Measurements from ENCODE around the gene SEC16B.
A peak's percentile ranks its signal among the peaks of the same experiment; 100 is the strongest.

SEC16B gene

DNA sequence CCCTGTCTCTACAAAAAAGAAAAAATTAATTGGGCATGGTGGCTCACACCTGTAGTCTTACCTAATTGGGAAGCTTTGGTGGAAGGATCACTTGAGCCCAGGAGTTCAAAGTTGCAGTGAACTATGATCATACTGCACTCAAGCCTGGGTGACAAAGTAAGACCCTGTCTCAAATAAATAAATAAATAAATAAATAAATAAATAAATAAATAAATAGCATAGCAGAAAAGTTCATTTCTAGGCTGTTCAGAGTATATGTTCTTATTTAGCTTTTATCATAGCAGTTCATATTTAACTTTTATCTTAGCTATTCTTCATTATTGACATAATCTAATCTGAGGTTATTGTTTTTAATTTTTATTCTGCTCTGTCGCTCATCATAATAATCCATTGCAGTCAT, 8.7 kb upstream of the SEC16B start:
- no peak for DNase-seq

DNA sequence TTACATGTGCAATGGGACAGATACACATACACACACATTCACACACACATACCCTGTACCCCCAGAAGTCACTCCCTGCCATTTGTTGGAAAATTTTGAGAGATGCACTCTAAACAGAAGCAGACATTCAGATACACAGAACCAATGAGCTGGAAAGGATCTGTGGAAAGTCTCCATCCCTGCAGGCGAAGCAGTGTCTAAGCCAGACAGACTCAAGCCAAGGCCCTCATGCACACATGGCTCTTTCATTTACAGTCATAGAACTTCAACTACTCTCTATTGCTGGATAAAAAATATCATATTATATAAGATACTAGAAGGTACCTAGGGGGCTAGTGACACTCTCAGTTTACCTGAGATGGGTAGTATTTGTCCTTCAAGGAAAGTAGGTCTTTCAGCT, 7.3 kb upstream of the SEC16B start:
- no peak for DNase-seq

DNA sequence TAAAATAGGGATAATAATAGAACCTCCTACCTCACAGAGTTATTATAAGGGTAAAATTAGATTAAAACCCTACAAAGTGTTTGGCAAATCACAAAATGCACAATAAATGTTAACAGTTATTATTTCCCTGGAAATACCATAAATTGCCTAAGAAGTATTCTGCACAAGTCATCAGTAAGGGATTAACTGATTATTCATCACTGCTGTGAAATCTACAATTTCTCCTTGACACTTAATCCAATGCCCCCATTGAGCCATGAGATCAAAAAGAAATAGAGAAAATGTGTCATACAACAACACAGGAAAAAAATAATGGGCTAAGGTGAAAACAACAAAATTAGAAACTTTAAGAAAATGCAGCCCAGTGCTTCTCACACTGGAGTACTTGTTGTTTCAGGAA, 6.7 kb upstream of the SEC16B start:
- no peak for DNase-seq

DNA sequence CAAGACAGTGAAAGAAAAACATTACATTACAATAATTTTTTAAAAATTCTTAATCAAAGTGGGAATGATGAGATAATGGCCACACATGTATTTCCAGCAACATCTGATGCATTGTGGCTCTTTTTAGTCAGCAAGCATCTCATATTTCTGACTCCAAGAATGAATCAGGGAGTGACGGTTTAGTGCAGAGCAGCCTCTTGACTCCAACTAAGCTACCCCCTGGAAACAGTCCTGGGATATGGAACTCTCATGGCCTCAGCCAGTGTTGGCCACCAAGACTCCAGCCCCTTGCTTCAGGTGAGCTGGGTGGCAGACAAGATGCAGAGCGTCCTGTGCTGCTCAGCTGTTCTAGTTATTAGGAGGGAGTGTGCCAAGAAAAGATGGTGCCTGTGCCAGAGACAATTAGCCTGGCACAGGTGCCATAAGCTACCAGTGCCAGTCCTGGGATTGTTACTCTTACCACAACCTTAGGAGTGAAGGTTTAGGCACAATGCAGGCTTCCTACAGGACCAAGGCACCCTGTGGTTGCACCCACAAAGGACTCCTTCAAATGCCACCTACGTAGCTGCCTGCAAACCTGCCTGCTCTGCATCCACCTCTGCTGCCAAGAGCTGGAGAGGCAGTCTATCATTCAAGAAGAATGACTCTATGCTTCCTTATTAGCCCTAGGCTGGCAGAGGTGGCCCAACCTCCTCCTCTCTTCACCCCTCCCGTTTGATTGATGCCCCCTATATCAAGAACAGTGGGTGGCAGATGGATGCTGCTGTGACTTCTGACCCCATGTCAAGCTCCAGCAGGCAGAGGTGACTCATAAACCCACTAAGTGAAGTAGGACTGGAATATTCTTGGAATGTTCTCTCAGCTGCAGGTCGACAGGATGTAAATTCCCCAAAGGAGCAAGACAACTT, 6.0 kb upstream of the SEC16B start:
- DNase-seq = no peak

DNA sequence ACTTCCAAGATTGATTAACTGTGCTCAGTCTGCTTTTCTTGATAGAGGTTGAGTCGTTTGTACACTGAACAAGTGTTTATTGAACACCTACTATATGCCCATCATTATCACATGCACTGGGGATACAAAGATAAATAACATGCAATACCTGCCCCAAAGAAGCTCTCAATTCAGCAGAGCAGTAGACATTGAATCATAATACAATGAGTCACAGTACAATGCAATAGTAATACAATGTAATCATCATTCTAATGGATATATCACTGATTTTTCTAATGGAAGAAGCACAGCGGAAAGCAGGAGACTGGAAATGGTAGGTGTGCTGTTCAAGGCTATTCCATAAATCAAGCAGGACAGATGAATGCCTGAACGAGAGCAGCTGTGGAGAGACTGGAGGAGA, 3.7 kb upstream of the SEC16B start:
- DNase-seq = no peak

DNA sequence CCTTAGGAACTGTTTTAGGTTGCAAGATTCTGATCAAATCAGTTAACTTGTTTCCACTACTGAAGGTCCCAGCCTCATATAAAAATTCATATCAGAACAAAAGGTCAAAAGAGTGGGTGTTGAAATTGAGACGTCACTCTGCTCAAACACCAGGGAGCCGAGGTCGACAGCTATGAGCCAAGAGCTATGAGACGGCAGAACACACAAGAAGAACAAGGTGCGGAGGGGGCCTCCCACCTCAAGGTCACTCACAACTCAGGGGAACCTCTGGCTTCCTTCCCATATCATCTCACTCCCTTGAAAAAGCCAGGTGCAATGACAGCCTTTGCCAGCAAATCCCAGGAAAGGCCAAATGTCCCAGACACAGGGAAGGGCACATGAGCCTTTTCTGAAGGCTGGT, 749 bp downstream of the SEC16B start:
- no peak for DNase-seq

DNA sequence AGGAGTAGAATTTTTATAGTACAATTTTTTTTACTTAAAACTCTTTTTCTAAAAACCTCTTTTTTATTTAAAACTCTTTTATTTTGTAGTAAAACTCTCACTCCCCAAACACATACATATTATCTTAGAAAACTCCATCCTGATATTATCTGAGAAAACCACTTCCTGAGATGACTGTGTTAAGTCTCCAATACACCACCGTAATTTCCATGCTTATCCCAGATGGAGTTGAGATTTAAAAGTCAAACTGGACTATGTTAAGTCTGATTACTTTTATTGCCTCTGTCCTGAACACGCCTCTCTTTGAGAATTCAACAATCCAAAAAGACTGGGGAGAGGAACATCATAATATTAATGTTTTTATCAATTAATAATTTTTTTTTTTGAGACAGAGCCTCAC, 3.7 kb downstream of the SEC16B start:
- DNase-seq = no peak

DNA sequence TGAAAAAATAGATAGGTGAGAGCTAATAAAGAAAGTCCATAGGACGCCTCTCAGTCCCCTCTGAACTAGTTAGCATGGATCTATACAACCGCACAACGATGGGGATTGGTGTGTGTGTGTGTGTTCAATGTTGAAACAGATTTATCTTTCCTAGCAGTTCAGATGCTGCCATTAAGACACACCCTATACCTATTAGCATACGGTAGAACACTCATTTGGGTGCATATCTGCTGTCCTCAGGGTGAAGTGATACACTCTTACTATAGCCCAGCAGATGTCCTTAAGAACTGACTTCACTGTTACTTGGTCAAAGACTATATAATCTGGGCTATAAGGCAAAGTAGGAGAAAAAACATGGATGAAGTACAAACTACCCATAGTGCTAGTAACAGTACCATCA, 4.6 kb downstream of the SEC16B start:
- no peak for DNase-seq

DNA sequence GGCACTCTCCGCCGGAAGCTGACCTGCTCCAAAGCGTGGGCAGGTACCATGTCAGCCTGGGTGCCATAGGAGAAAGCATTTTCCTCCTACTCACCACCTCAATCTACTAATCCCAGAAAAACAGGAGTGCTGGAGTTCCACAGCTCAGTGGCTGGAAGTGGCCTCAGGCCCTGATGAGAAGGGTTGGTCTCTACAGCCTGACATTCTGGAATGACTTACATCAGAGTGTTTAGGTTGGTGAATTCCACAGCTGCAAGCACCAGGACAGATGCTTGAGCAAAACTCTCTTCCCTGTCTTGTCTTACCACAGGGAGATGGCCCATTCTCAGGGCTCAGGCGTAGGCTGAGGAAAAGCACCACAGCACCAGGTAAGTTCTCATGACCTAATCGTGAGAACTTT, 5.5 kb downstream of the SEC16B start:
- DNase-seq = no peak

DNA sequence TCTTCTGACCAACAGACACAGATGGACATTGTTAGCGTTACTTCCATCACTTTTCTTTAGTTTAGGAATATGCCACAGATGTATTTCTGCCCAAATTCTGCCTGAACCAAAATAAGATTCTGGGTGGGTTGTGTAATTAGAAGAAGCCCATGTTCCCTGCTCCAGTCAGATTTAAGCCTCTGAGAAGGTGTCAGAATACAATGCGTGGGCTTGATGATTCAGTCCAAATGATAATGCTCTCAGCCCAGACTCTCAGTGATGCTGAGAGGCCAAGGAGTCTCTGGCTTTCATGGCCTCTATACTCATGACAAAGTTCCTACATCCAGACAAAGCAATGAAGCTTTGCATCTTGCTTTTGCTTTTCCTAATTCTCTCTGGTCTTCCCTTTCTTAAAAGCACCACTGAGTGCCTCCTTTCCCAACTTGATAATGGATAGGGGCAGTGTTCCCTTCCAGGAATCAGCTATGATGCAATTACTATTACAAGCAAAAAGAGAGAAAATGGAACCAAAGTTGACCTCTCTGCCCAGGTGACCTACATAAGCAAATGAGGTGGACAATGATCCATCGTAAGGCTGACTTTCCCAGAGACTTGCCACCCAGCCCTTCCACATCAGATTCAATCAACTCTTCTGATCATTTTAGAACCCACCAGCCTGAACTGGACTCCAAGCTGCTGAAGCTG, 8.8 kb downstream of the SEC16B start:
- DNase-seq = no peak

DNA sequence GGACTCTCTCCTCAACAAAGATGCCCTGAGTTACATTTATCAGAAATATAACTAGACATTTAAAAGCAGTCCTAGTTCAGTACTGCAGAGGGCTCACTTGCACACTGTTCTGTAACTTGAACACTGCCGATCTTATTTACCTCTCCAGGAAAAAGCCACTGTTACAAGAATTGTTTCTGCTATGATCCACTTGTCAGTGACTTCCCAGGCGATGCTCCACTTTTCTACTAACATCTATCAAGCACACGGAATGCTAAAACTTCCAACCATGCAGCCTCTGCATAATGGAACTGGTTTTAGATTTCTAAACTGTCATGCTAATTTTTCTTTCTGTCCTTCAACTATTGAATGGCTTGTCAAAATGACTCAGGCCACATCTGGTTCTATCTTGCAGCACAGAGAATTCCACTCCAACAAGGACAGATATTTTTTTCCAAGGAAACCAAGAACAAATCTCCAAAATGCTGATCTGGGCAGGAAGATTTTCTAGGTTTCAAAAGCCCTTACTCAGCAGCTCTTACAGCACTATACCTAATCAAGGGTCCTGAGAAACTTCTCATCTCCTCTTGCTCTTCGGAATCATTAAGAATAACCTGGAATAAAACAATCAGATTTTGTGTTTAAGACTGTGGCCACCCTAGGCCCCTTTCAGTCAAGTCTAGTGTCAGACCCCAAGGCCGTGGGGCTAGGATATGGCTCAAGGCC, 9.9 kb downstream of the SEC16B start:
- no peak for DNase-seq

DNA sequence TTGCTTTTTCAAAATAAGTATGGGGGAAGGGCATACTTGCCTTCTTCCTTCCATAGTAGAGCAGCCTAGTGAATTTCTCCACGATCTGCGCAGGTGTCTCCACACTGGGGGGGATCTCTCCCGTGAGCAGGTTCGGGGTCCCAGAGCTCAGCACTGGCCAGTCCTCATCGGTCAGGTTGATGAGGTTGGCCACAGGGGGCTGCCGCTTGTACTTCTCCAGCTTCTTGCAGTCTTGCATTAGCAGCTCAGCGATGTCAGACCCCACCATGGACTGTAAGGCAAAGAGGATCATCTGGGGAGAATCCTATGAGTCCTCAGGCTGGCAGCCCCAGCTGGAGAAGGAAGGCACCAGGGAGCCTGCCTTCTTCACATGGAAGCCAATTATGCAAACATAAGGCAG, 11.8 kb downstream of the SEC16B start:
- DNase-seq = no peak

DNA sequence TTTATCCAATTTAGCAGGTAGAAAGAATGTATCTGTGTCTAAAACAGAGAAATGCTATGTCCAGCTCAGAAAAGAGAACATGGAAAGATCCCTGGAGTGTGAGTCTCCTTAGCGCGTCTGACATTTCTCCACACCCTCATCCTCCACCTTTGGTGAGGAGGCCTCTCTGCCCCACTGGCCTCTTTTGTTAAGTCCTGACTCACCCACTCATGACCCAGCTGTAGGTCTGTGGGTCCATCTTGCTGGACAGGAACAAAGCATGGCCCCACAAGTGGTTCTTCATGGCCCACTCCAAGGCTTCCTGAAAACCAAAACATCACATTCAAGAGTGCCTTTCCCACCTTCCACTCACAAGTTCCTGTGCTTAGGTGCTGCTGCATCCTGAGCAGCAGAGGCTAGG, 15.8 kb downstream of the SEC16B start:
- DNase-seq = no peak

DNA sequence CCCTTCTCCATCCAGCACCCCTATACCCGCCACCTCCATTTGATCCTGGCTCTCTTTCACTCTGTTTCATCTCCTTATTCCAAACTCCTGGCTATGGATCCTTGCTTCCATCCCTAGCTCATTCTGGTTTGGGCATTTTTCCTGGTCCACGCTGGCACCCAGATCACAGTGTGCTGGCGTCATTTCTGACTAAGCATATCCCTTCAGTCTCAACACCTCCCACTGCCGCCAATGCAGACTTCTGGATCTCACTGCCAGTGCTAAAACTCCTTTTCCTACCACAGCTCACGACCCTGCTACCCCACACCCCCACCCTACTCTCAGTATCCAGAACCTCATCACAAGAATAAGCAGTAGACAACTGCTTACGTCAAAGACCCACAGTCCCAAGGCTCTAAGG, 16.3 kb downstream of the SEC16B start:
- no peak for DNase-seq

DNA sequence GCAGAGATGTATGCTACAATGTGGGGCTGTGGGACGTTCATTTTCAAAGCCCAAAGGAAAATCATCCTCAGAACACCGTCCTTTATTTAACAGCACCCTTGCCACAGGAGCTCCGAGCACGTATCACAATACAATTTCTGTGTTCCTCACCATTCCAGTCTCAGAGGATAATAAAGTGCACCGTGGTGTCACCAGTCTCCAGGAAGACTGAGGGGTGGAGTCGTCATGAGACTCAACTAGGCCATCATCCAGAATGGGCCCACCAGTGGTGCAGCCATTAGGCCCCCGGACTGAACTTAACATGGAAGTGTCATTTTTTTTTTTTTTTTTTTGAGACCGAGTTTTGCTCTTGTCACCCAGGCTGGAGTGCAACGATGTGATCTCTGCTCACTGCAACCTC, 17.2 kb downstream of the SEC16B start:
- no peak for DNase-seq

DNA sequence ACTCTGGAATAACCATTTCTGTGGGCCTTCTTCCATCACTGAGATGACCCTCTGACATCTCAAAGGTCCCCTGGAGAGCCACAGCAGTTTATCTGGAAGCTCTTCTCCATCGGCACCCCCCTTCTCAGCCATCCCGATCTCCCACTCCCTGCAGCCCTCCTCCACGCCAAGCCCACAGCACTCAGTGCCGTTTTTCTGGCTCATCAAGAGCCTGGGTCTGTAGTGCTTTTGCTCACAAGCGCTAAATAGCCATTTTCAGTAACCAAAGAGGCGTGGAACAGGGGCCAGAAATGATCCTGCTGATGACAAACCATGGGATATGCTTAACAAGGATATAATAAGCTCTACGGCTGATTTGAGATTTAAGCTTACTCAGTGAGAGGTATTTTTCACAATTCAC, 17.6 kb downstream of the SEC16B start:
- DNase-seq = no peak

DNA sequence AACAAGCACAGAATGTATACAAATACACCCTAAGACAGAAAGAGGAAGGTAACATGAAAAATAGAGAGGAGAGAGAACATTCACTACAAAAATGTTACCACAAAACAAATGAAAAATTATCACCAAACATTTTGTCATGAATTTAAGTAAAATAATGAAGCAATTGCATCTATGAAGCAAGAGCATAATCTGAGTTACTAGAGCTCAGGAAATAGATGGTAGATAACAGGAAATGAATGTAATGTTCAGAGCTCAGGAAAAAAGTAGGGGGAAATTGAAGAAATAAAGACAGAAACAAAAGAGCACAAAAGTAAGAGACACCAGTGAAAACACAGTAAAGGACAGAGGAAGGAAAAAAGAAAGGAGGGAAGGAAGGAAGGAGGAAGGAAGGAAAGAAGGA, 19.4 kb downstream of the SEC16B start:
- peak in 1 of 3 donors; percentile 4 for DNase-seq

DNA sequence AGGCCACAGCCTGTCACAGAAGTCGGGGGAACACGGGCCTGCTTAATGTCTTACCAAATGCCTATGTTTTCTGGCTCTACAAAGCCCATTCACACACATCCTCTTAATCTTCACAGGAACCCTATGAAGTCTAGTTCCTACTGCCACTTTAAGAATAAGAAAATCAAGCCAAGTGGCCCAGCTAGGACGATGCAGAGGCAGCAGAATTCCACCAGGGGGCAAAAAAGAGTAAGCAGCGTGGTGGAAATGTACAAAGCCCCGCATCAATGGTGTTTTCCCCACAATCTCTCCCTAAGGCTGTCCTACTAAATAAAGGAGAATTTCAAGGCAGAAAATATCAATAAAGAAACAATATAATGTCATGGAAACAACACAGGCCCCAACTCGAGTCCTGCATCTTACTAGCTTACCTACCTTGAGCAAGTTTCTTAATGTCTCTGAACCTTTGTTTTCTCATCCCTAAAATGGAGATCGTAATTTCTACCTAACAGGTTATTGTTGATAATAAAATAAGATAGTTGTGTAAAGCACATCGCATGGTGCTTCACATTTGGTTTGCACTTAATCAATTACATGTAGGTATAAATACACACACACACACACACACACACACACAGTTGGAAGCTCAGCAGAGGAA, 21.4 kb downstream of the SEC16B start:
- peak; percentile 60 to 77 (median 74) for DNase-seq

DNA sequence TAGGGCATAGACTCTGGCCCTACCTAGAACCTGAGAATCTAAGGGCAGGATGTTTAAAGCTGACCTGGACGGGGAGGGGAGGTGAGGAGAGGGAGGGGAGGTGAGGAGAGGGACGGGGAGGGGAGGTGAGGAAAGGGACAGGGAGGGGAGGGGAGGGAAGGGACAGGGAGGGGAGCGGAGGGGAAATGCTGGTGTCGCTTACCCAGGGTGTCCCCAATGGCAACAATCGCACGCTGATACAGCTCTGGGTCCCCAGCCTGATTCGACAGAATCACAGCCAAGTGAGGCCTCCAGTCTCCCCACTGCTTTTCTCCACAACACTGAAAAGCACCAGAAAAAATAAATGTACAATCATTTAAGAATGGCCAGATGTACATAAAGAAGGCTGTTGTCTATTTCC, 22.2 kb downstream of the SEC16B start:
- no peak for DNase-seq

DNA sequence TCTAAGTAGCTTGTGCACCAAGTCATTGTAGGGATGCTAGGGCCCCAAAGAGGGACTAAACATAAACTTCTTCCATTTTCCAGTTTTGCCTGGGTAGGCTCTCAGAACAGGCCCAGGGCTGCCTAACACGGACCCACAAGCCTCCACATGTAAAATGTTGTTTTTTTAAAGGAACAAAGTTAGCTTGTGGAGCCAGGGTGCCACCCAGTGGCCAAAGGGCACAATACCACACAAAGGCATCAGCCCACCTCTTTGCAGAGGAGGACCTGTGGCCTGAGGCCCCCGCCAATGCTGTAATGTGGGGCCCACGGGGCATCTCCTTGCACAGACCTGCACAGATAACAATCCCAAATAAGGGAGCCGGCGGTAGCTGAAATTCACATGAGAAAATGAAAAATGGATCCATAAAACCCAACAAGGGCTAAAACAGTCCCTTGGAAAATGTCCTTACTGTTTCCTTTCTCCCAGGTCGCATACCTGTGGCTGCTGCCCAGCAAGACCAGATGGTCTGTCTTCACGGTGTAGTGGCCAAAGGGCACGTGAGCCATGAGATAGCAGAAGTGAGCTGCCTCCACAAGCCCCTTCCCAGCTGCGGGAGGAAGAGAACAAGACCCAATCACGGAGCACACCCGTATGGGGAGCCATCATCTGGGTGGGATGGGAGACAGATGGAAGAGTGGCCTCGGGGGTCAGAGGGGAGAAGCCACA, 23.8 kb downstream of the SEC16B start:
- DNase-seq = peak; percentile 64 to 75 (median 64)

DNA sequence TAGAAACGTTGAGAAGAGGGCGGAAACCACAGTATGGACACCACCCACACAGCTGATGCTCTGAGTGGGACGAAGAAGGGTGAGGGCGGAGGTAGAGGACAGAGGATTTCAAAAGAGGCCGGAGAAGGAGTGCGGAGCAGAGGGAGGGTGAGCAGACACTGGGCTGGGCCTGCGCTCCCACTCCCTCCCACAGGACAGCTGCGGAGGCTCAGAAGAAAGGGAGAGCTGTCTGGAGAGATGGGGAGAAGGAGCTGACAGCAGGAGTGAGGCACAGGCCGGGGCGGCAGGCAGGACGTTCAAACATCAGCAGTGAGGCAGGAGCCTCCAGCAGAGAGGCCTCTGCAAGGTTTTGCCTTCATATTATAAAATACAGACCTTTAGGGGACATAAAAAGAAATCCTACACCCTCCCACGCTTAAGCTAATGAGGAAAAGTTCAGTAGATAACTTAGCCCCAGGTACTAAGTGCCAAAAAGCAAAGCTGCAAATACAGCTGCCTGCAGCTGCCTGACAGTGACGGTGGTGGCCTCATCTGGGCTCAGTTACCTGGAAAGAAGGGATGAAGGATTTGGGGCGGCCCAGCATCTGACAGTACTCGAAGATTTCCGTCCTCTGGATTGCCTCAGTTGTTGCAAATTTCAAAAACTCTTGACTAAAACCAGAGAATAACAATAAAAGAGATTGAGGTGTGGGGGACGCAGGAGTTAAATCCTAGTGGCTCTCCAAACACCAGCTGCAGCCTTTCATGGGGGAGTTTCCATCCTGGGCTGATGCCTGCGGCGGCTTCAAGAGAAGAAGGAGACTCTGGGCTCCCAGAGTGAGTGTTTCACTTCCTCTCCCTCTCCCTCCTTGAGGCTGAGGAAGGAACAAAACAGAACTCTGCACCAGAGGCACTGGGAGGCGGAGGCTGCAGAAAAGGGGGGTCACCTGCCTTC, 25.6 kb downstream of the SEC16B start:
- DNase-seq = no peak

DNA sequence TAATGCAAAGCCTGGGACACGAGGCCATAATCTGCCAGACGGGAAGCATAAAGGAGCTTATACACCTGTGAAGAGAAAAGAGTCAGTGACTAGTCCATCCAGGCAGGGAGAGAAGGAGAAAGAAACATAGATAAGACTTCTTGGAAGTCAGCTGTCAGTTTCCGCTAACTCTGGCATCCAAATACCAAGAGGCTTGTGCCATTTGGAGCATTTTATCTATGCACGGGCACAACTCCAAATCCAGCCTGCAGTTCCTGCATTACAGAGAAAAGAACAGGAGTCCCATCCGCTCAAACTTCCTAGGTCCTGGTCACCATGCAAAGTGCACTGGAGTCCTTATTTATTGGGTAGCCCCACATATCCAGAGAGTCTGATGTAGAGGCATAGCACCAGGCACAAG, 27.9 kb downstream of the SEC16B start:
- DNase-seq = no peak
